HCT116 (cell line): ENCODE results near the gene HNRNPA2B1. TPM values are rescaled to one million over a fixed set of nuclear protein-coding genes. Genes with fewer than 3 reads are reported as not detected.
"Not testable (repeated sequence)": the region's sequence is repeated elsewhere in the genome, so short reads cannot be mapped to it uniquely, and the experiment has no call there.

Source experiments
- ATAC-seq: fragments of 200-7000 bp; cut with Tn5 transposase; 2 replicates; pipeline ENCODE4 v1.9.1; 2020; ENCODE audit warnings: mild to moderate bottlenecking, moderate library complexity
- BruUV-seq: library from RNA; stranded (reverse); fragments of 400-500 nt; replicated peaks from 2 replicates; lab custom pipeline; 2021; lab: Mats Ljungman, UMichigan
- CTCF ChIA-PET: fragments of 300-600 bp; sonication (Branson Sonifier 250); formaldehyde crosslinking; loops from one replicate; lab custom pipeline; 2021; ENCODE audit warnings: antibody characterized with exemption; lab: Charles Lee
- POLR2A ChIA-PET: fragments of 300-600, 350-600 bp; sonication (Branson Sonifier 250); formaldehyde crosslinking; loops from one replicate; lab custom pipeline; 2021; ENCODE audit warnings: antibody characterized with exemption; lab: Charles Lee
- RAD21 ChIA-PET, 2 experiments: fragments of 300-600 bp; sonication (Branson Sonifier 250); formaldehyde crosslinking; loops; one replicate each; lab custom pipeline; 2023; ENCODE audit warnings: low total read pairs in 2 of 2; ENCODE audit not compliant: uncharacterized antibody in 2 of 2, unreplicated experiment in 2 of 2, low non-redundant PET in 1 of 2; lab: Charles Lee
- DNase-seq: peaks from one replicate; pipeline ENCODE4 v3.0.0-alpha.2; 2010; ENCODE audit warnings: low read depth, low spot score
- H2AFZ ChIP-seq: fragments of 200-600 bp; shearing (Covaris generic), sonication (generic); 2 replicates; pipeline ENCODE4 v1.6.1; 2017; ENCODE audit warnings: low read depth, mixed run types, mixed read lengths, antibody characterized with exemption, low read length; ENCODE audit not compliant: poor library complexity, severe bottlenecking
- H3K27ac ChIP-seq: 2 replicates; pipeline ENCODE4 v1.5.1; 2012; ENCODE audit warnings: low read depth, low read length
- H3K27me3 ChIP-seq: fragments of 200-600 bp; sonication (generic); 2 replicates; pipeline ENCODE4 v1.6.1; 2016; ENCODE audit warnings: mixed run types, low read length, mixed read lengths; ENCODE audit not compliant: insufficient read depth
- H3K36me3 ChIP-seq, 2 experiments: fragments of 200-500 bp in 1 of 2; fragments of 200-600 bp in 1 of 2; sonication (Bioruptor generic) in 1 of 2; sonication (generic) in 1 of 2; 2 replicates each; pipeline versions ENCODE4 v1.5.1 to v1.6.1; 2014 to 2016; ENCODE audit warnings: low read length in 2 of 2, inconsistent platforms in 1 of 2, mixed read lengths in 1 of 2, mixed run types in 1 of 2; ENCODE audit not compliant: insufficient read depth in 2 of 2, control insufficient read depth in 1 of 2
- H3K4me1 ChIP-seq, 2 experiments: fragments of 200-600 bp in 1 of 2; sonication (generic) in 1 of 2; 2 replicates each; pipeline versions ENCODE4 v1.5.1 to v1.6.1; 2012 to 2017; ENCODE audit warnings: low read length in 2 of 2, inconsistent platforms in 1 of 2, mild to moderate bottlenecking in 1 of 2, mixed read lengths in 1 of 2, mixed run types in 1 of 2, moderate library complexity in 1 of 2; ENCODE audit not compliant: insufficient read depth in 2 of 2, control insufficient read depth in 1 of 2
- H3K4me2 ChIP-seq: fragments of 200-600 bp; sonication (generic); 2 replicates; pipeline ENCODE4 v1.6.1; 2017; ENCODE audit warnings: mixed run types, low read length, mixed read lengths
- H3K4me3 ChIP-seq, 2 experiments: fragments of 200-600 bp in 1 of 2; sonication (generic) in 1 of 2; replicated peaks in 1 of 2; 2 replicates each; pipeline ENCODE4 v1.5.1; 2011 to 2016; ENCODE audit warnings: low read length in 2 of 2, control low read depth in 1 of 2, low read depth in 1 of 2, mild to moderate bottlenecking in 1 of 2, mixed read lengths in 1 of 2, mixed run types in 1 of 2
- H3K79me2 ChIP-seq: fragments of 200-600 bp; sonication (generic); 2 replicates; pipeline ENCODE4 v1.6.1; 2017; ENCODE audit warnings: mild to moderate bottlenecking, mixed run types, low read length, moderate library complexity, mixed read lengths; ENCODE audit not compliant: insufficient read depth
- H3K9ac ChIP-seq: fragments of 200-600 bp; sonication (generic); 2 replicates; pipeline ENCODE4 v1.6.1; 2016; ENCODE audit warnings: low read length, mixed read lengths
- H3K9me2 ChIP-seq: fragments of 200-600 bp; sonication (generic), shearing (Covaris generic); 2 replicates; pipeline ENCODE4 v1.6.1; 2017; ENCODE audit warnings: mixed run types, mild to moderate bottlenecking, moderate library complexity; ENCODE audit not compliant: insufficient read depth
- H3K9me3 ChIP-seq, 2 experiments: fragments of 200-500 bp in 1 of 2; fragments of 200-600 bp in 1 of 2; sonication (Bioruptor generic) in 1 of 2; sonication (generic) in 1 of 2; 2 replicates each; pipeline ENCODE4 v1.6.1; 2014 to 2017; ENCODE audit warnings: low read length in 2 of 2, mixed read lengths in 2 of 2, inconsistent platforms in 1 of 2, low read depth in 1 of 2, mild to moderate bottlenecking in 1 of 2, mixed run types in 1 of 2, moderate library complexity in 1 of 2; ENCODE audit not compliant: control insufficient read depth in 1 of 2, insufficient read depth in 1 of 2
- H4K20me1 ChIP-seq: fragments of 200-600 bp; sonication (generic), shearing (Covaris generic); 2 replicates; pipeline ENCODE4 v1.6.1; 2017; ENCODE audit warnings: mixed run types, mild to moderate bottlenecking, moderate library complexity; ENCODE audit not compliant: insufficient read depth
- ZBTB33 ChIP-seq: IDR thresholded peaks from 2 replicates; pipeline ENCODE4 v1.6.1; 2011; ENCODE audit warnings: mild to moderate bottlenecking, low read length, moderate library complexity; ENCODE audit not compliant: insufficient replicate concordance; ENCODE audit errors: extremely low read depth
- ZNF274 ChIP-seq: fragments of 200-500 bp; sonication (Bioruptor generic); IDR thresholded peaks from 2 replicates; pipeline ENCODE4 v1.6.1; 2014; ENCODE audit warnings: mild to moderate bottlenecking, low read depth, low read length, inconsistent platforms
- intact Hi-C: fragments of 100-400 bp; cut with micrococcal nuclease; formaldehyde crosslinking; loops from 2 replicates; pipeline ENCODE4 v1.10.0; 2022
- total RNA-seq: library from RNA; stranded (reverse); gene quantifications from one replicate; pipeline ENCODE4 v1.2.1, GENCODE V29; 2021; ENCODE audit not compliant: unreplicated experiment

The HNRNPA2B1 gene
- total RNA-seq, 1 experiment from 2014 or later: 870 TPM

DNA sequence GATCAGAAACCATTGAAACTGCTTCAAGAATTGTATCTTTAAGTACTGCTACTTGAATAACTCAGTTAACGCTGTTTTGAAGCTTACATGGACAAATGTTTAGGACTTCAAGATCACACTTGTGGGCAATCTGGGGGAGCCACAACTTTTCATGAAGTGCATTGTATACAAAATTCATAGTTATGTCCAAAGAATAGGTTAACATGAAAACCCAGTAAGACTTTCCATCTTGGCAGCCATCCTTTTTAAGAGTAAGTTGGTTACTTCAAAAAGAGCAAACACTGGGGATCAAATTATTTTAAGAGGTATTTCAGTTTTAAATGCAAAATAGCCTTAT, 14.7 kb downstream of the HNRNPA2B1 start (continued):
- TF ChIP-seq ZBTB33: no peak

- H3K36me3 ChIP-seq: peaks cover 12 to 16% of the 10 kb centered on the region in 2 experiments
- TF ChIP-seq ZNF274: no peak
- intact Hi-C loops: no loop called here
- no peaks in the 10 kb centered on the region for H3K27me3 ChIP-seq
- no peak for DNase-seq
- peaks cover 44% of the 10 kb centered on the region; the same call in 1 of the 2 replicates for H4K20me1 ChIP-seq
- ChIA-PET POLR2A (no interaction called here), RAD21 (no interaction called here), CTCF (no interaction called here)
- H3K9me3 ChIP-seq: no peaks in the 10 kb centered on the region
- H3K4me3 ChIP-seq: no peak overlapping the region
- H3K27ac ChIP-seq: no peak overlapping the region
- no peak for ATAC-seq
- no peak overlapping the region for H3K4me2 ChIP-seq
- no peaks in the 10 kb centered on the region for H3K4me1 ChIP-seq
- no peaks in the 10 kb centered on the region for H3K9me2 ChIP-seq
- TSS peak; percentile 45 for BruUV-seq
- no peak overlapping the region for H3K9ac ChIP-seq
- peaks cover 12% of the 10 kb centered on the region for H3K79me2 ChIP-seq
- H2AFZ ChIP-seq: no peak overlapping the region
These were observed 15.3 kb downstream of the HNRNPA2B1 start for GRCh38 chr7:26185131-26185843.

DNA sequence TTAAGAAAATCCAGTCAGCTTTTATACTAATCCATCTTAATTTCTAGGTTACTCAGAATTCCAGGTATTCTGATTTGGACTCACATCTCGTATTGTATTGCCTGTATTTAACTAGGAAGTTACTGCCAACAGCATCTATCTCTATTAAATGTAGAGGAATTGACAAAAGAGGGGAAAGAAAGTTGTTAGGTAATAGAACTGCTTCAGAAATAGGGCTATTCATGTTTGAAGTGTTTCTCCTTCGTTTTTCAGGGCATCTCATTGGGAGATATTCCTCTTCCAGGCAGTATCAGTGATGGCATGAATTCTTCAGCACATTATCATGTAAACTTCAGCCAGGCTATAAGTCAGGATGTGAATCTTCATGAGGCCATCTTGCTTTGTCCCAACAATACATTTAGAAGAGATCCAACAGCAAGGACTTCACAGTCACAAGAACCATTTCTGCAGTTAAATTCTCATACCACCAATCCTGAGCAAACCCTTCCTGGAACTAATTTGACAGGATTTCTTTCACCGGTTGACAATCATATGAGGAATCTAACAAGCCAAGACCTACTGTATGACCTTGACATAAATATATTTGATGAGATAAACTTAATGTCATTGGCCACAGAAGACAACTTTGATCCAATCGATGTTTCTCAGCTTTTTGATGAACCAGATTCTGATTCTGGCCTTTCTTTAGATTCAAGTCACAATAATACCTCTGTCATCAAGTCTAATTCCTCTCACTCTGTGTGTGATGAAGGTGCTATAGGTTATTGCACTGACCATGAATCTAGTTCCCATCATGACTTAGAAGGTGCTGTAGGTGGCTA, 16.1 kb downstream of the HNRNPA2B1 start:
- Histone ChIP-seq H4K20me1 (peaks cover 37% of the 10 kb centered on the region; the same call in 1 of the 2 replicates), H3K27ac (peak overlapping the region; percentile 28; the same call in 1 of the 2 replicates)
- BruUV-seq, H3K27me3 ChIP-seq, H2AFZ ChIP-seq, H3K9me2 ChIP-seq, H3K4me2 ChIP-seq, ATAC-seq, H3K79me2 ChIP-seq, CTCF ChIA-PET, H3K36me3 ChIP-seq, H3K9me3 ChIP-seq, POLR2A ChIA-PET, H3K4me1 ChIP-seq, H3K9ac ChIP-seq, RAD21 ChIA-PET, H3K4me3 ChIP-seq, DNase-seq: not testable (repeated sequence)
- intact Hi-C loops: loop anchor here (5.0 kb wide), 1 partner anchor 92 kb away; no protein-coding TSS in a partner anchor
